ENCODE results near the gene ARID4A. TPM values are rescaled to one million over a fixed set of nuclear protein-coding genes. Genes with fewer than 3 reads are reported as not detected.
A peak's percentile ranks its signal among the peaks of the same experiment; 100 is the strongest.
"Not testable (repeated sequence)": the region's sequence is repeated elsewhere in the genome, so short reads cannot be mapped to it uniquely, and the experiment has no call there.

ARID4A gene, protein sequence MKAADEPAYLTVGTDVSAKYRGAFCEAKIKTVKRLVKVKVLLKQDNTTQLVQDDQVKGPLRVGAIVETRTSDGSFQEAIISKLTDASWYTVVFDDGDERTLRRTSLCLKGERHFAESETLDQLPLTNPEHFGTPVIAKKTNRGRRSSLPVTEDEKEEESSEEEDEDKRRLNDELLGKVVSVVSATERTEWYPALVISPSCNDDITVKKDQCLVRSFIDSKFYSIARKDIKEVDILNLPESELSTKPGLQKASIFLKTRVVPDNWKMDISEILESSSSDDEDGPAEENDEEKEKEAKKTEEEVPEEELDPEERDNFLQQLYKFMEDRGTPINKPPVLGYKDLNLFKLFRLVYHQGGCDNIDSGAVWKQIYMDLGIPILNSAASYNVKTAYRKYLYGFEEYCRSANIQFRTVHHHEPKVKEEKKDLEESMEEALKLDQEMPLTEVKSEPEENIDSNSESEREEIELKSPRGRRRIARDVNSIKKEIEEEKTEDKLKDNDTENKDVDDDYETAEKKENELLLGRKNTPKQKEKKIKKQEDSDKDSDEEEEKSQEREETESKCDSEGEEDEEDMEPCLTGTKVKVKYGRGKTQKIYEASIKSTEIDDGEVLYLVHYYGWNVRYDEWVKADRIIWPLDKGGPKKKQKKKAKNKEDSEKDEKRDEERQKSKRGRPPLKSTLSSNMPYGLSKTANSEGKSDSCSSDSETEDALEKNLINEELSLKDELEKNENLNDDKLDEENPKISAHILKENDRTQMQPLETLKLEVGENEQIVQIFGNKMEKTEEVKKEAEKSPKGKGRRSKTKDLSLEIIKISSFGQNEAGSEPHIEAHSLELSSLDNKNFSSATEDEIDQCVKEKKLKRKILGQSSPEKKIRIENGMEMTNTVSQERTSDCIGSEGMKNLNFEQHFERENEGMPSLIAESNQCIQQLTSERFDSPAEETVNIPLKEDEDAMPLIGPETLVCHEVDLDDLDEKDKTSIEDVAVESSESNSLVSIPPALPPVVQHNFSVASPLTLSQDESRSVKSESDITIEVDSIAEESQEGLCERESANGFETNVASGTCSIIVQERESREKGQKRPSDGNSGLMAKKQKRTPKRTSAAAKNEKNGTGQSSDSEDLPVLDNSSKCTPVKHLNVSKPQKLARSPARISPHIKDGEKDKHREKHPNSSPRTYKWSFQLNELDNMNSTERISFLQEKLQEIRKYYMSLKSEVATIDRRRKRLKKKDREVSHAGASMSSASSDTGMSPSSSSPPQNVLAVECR
- 16.4 TPM for total RNA-seq
- long read RNA-seq, partial matches to known transcripts: 30 of 36 reads
- long read RNA-seq, other reads (novel, unspliced or antisense): 6 of 36 reads

DNA sequence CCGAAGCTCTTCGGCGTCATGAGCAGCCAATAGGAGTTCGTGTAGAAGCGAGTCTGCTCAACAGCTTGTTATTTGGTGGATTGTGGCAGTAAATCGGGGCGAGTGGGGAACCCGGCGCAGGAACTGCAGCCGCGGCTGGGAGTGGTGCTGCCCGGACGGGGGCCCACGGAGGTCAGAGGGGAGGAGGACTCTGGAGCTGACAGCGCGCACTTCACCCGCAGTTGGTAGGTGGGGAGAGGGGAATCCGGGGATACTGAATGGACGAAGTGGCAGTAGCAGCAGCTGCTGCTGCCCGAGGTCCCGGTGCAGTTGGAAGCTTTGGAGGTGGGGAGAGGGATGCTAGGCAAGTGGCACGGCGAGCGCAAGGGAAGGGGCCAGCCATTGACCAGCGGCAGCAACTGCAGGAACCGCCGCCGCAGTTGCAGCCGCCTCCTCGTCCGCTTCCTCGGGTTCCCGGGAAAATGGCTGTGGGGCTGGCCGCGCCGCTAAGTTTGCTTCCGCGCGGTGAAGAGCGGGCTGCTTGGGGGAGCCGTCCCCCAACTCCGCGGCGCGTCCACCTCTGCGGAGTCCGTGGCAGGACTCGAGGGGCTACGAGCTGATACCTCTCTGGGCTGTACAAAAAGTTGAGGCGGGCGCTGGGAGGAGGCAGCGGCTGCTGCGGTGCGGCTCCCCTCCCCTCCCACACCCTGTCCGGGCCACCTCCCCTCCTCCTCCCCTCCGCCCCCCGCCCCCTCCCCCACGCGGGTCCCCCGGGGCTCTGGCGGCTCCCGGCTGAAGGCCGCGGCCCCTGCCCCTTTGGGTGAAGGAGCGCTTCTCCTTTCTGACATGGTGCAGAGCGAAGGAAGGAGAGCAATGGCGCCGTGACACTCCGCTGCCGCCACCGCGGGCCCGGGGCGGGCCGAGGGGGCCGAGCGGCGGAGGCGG is at the start of gene ARID4A:
ARID4A (plus strand) TSS at position 79 of the 924 bp plus-strand sequence. CDS start 1,300 bp downstream, outside the sequence.
- DNase-seq (peak; percentile 83), ATAC-seq (peak; percentile 51)
- intact Hi-C loops (cut with micrococcal nuclease): loop anchor here (10.0 kb wide), 1 partner anchor 54 kb away; the partner anchor contains the start of gene PSMA3

DNA sequence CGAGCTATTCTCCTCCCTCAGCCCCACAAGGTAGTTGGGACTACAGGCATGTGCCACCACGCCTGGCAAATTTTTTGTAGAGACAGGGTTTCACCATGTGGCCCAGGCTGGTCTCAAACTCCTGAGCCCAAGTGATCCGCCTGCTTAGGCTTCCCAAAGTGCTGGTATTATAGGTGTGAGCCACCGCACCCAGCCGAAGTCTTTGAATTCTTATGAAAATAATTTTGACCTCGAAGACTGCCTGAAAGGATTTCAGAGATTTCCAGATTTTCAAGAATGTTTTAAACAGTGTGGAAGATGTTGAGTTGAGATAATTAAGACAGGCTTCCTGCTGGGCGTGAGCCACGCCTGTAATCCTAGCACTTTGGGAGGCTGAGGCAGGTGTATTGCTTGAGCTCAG is 48.7 kb upstream of the ARID4A start:
- intact Hi-C loops (cut with micrococcal nuclease): loop anchor here (10.0 kb wide), 1 partner anchor 45 kb away; the partner anchor contains the start of gene ARID4A
- no peak for DNase-seq
- ATAC-seq: no peak

DNA sequence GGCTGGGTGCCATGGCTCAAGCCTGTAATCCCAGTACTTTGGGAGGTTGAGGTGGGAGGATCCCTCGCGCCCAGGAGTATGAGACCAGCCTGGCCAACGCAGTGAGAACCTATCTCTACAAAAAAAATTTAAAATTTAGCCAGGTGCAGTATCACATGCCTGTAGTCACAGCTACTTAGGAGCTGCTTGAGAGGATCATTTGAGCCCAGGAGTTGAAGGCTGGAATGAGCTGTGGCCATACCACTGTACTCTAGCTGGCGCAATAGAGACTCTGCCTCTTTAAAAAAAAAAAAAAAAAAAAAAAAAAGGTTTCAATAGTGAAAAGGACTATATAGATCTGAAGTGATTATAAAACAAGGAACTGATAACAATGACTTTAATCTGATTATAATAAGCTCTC is 40.2 kb upstream of the ARID4A start:
- intact Hi-C loops (cut with micrococcal nuclease): no loop called here
- DNase-seq (no peak), ATAC-seq (no peak)

DNA sequence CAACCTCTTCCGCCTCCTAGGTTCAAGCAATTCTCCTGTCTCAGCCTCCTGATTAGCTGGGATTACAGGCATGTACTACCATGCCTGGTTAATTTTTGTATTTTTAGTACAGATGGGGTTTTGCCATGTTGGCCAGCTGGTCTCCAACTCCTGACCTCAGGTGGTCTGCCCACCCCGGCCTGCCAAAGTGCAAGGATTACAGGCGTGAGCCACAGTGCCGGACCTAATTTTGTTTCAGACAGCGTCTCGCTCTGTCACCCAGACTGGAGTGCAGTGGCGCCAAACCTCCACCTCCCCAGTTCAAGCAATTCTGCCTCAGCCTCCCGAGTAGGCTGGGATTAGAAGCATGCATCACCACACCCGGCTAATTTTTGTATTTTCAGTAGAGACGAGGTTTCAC is 36.4 kb upstream of the ARID4A start:
- ATAC-seq; intact Hi-C loops (cut with micrococcal nuclease); DNase-seq: not testable (repeated sequence)

DNA sequence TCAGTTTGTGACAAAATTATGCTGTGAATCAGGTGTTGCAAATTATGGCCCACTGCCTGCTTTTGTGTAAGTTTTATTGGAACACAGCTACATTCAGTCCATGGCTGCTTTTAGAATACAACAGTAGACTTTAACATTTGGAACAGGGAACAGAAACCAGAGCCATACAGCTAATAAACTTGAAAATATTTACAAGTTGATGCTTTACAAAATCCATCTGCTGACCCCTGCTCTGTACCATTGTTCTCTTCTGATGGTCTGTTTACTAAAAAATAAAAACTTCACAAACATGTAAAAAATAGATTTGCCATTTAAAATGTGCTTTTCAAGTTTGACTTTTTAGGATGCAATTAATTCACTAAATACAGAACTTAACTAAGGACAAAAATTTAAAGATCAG is 33.0 kb upstream of the ARID4A start:
- intact Hi-C loops (cut with micrococcal nuclease): no loop called here
- DNase-seq: no peak
- ATAC-seq: no peak

DNA sequence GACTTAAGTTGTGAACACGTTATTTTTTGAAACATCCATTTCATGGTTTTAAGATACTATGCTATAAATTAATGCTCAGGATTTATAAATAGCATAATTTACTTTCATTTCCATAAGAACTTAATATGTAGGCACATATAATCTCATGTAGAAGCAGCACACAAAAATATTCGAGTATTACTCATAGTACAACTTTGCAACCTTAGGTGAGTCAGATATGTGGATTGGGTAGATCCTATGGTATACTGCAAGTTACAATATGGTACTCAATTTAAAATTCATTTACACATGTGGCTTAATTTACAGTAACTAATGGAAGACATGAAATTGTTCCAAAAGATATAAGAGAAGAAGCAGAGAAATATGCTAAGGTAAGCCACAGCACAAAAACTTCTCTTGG is 27.7 kb upstream of the ARID4A start:
- DNase-seq (no peak), ATAC-seq (no peak)
- intact Hi-C loops (cut with micrococcal nuclease): no loop called here

DNA sequence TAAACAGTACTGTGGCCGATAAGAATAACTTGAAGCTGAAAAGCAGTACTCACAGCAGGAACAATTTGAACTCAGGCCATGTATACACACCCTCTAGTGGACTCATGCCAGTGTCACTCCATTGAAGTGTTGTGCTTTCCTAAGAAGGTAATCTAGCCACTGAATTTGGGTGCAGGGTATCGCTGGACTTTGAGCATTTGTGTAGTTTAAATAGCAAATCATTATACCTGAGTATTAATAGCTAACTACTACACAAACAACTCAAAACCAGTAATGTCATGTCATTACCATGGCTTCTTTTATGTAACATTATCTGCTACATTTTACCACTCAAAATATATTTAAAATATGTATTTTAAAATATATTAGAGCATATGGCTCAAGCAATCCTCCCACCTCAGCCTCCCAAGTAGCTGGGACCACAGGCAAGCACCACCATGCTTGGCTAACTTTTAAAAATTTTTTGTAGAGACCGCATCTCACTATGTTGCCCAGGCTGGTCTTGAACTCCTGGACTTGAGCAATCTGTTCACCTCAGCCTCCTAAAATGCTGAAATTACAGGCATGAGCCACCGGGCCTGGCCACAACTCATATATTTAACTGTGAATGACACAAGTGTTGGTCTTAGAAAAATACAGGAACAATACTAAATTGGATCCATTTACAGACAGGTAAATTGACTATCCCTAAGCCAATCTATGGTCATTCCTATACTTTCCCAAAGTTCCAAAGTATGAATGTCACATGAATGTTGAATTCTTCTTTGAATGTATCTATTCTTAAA is 25.6 kb upstream of the ARID4A start:
- DNase-seq (no peak), ATAC-seq (peak; percentile 91)
- intact Hi-C loops (cut with micrococcal nuclease): no loop called here

DNA sequence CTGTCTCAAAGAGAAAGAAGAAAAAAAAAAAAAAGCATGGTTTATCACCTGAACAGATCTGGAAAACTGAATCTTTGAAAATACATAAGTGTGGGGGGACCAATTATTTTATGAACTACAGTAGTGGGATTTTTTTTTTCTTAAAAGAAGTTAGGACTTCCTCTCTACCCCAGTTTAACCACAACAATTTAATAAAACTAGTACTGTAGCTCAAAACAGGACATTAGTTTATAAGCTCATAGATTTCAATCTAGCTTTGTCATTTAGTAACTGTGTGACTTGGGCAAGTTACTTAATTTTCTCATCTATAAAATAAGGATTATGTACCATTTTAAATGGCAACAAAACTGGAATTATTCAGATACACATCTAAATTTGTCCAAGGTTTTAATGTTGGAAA is 23.5 kb upstream of the ARID4A start:
- intact Hi-C loops (cut with micrococcal nuclease): no loop called here
- DNase-seq: no peak
- no peak for ATAC-seq

DNA sequence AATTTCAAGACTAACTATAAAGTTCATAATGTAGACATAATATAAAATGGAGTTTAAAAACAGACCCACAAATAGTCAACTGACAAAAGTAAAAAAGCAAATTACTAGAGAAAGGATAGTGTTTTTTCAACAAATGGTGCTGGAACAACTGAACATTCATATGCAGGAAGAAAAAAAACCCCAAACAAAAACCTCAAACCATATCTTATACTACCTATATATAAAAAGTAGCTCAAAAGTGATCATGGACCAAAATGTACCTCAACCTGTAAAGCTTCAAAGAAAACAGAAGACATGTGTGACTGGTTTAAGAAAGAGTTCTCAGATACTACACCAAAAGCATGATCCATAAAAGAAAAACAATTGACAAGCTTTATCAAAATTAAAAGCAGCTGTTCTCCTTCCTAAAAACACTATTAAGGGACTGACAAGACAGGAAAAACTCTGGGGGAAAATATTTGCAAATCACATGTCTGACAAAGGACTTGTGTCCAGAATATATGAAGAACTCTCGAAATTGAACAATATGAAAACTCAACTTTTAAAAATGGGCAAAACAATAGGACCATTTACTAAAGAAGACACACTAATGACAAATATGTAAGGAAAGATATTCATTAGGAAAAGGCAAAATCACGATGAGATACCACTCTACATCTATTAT is 22.7 kb upstream of the ARID4A start:
- no peak for ATAC-seq
- intact Hi-C loops (cut with micrococcal nuclease): no loop called here
- DNase-seq: no peak

DNA sequence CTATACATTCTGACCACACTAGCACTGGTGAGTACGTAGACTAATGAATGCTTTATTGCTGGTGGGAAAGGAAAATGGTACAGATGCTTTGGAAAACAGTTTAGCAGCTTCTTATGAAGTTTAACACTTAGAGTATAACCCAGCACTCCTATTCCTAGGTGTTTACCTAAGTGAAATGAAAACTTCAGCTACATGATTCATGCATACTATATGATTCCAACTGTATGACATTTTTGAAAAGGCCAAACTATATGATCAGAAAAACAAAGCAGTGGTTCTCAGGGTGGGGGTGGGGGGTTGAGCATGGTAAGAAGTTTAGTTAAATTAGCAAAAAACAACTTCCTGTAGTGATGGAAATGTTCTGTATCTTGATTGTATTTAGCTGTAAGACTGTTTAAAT is 22.1 kb upstream of the ARID4A start:
- intact Hi-C loops (cut with micrococcal nuclease): no loop called here

DNA sequence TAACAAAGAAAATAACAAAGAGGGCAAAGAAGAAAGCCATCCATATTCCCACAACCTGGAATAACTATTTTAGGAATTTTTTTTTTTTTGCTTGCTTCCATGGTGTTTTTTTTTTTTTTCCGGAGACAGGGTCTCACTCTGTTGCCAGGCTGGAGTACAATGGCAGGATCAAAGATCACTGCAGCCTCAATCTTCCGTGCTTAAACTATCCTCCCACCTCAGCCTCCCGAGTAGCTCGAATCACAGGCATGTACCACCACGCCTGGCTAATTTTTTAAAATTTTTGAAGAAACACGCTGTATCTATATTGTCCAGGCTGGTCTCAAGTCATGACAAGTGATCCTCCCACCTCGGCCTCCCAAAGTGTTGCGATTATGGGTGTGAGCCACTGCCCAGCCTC is 20.2 kb upstream of the ARID4A start:
- no peak for ATAC-seq
- DNase-seq: no peak
- intact Hi-C loops (cut with micrococcal nuclease): no loop called here

More for the DNA sequence above, 22.1 kb upstream of the ARID4A start:
- DNase-seq (no peak), ATAC-seq (no peak)

DNA sequence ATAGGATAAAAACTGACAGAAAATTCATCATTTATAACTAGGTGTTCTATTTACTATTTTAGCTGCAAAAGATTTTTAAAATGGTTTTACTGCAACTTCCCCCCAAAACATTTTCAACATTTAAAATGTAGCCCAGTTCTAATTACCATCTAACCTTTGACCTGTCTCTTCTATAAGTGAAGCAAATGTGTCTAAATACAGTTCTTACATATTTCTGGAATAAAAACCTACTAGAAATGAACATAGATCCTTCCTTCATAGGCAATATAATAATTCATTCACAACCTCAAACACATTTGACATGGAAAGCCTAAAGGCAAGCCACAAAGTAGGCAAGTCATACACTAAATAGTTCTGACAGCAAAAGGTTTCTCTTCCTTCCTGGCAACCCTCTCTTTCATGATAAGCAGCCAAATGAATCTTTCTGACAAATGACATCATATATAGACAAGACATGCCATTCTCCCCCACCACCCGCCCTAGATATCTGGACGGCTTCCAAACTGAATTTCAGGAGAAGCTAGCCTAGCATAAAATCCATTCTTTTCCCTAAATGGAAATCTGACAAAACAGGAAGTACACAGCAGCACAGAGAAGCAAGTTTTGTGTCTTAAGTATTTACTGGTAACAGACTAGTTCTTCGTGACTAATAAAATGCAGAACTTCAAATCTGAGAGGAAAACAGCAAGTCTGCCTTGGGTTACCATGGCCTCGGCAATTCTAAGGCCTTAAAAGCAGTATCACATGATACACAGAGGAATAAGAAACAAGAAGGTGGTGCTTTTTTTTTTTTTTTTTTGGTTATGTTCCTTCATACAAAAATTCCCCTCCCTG is 17.2 kb upstream of the ARID4A start:
- ATAC-seq: peak; percentile 66

DNA sequence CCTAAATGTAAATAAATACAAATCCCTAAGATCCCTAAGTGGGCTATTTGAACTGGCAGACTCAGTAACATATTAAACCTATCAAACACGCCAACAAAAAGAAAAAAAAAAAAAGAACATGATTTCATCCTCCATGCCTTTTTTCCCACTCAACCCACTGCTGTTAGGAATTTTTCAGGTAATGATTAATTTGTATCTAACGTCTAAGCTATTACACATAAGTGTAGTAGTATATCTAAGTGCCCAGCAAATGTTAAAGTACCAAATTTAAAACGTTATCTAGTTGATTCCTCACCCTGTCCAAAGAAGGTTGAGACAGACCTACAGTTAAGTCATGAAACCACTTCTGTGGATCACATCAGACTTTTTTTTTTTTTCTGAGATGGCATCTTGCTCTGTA is 16.4 kb upstream of the ARID4A start:
- intact Hi-C loops (cut with micrococcal nuclease): no loop called here
- ATAC-seq (peak; percentile 8), DNase-seq (no peak)

More for the DNA sequence above, 17.2 kb upstream of the ARID4A start:
- DNase-seq: no peak
- intact Hi-C loops (cut with micrococcal nuclease): no loop called here

DNA sequence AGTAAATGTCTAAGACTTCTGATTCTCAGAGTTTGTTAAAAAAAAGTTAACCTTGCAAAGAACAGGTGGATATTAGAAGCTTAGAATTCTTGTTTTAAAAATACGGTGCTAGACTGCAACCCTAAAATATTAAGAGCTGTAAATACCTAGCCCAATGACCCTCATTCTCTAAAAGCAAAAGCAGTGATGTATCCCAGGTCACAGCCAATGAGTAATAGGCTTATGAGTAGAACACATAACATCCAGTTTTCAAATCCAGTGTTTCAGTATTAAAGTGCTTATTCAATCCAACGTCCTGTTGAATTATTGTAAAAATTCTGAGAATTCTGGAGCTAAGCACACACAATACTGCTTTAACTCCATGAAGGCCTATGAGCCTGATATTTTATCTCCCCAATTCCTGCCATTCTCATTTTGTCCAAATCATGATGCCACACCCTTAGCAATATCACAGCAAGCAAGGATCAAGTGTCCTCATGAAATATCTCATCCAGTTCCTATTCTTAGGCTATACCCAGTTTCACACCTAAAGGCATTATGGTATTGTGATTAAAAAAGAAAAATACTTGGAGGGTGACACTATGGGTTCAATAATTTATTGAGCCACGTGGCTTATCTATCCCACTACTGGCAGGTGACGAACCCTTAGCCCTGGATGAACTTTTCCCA is 15.3 kb upstream of the ARID4A start:
- ATAC-seq (peak; percentile 18), DNase-seq (no peak)
- intact Hi-C loops (cut with micrococcal nuclease): no loop called here

DNA sequence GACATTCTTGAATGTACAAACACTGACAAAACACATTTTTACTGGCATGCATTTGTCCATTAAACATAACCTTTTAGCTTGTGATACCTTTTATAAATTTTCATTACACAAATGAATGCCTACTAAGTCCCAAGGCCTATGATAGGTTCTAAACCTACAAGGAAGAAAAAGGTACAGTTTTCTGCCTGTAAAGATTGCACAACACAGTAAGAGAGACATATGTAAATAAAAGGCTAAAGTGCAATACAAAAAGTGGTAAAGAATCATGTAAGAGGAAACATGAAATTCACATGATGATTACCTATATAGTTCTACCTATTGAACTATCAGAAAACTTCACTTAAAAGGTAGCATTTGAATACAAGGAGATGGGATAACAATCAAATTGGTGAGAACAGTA is 14.6 kb upstream of the ARID4A start:
- ATAC-seq (no peak), DNase-seq (no peak)
- intact Hi-C loops (cut with micrococcal nuclease): no loop called here

DNA sequence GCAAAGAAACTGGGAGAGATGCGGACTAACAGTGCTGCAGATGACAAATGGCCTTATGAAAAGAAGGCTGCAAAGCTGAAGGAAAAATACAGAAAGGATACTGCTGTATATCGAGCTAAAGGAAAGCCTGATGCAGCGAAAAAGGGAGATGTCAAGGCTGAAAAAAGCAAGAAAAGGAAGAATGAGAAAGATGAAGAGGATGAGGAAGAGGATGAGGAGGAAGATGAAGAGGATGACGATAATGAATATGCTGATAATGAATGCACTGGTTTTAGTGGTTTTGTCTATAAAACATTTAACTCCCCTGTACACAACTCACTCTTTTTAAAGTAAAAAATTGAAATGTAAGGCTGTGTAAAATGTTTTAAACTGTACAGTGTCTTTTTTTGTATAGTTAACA is 13.2 kb upstream of the ARID4A start:
- no peak for ATAC-seq
- DNase-seq: no peak
- intact Hi-C loops (cut with micrococcal nuclease): no loop called here
